Lower leg skin (tissue), 4 donors: ENCODE results near the gene CHD3. TPM values are rescaled to one million over a fixed set of nuclear protein-coding genes. Genes with fewer than 3 reads are reported as not detected.

Experiments
- DNase-seq, 2 donors: peaks; one replicate each; pipeline ENCODE4 v3.0.0-alpha.2; 2019; ENCODE audit warnings: low spot score in 2 of 2
- H3K4me3 ChIP-seq: fragments of 200-600 bp; sonication (generic); 2 replicates; pipeline ENCODE4 v1.5.1; 2017; ENCODE audit warnings: mild to moderate bottlenecking, low read depth; ENCODE audit not compliant: poor library complexity, severe bottlenecking
- CTCF ChIP-seq, 3 donors: fragments of 450-650 bp; IDR thresholded peaks; one replicate each; pipeline ENCODE4 v1.5.1; 2016; ENCODE audit warnings: antibody characterized with exemption in 3 of 3, mild to moderate bottlenecking in 3 of 3, moderate library complexity in 2 of 3
- POLR2A ChIP-seq, 2 donors: fragments of 450-650 bp; IDR thresholded peaks; one replicate each; pipeline ENCODE4 v1.6.1; 2016 to 2017; ENCODE audit warnings: antibody characterized with exemption in 2 of 2, mild to moderate bottlenecking in 1 of 2, moderate library complexity in 1 of 2
- WGBS, 2 donors: methylation state at CpG; one replicate each; pipeline ENCODE4 v1.1.5; 2018; 5-methylcytosine and 5-hydroxymethylcytosine counted together
- intact Hi-C: fragments of 100-400 bp; cut with DNase I; formaldehyde crosslinking; loops from one replicate; pipeline ENCODE4 v1.15.0; 2023; ENCODE audit warnings: low total_unique reads
- total RNA-seq, 4 donors: library from RNA; depleted of rRNA; stranded (reverse); fragments of >200 nt; gene quantifications; one replicate each; pipeline ENCODE4 v1.1.0, GENCODE V29; 2016

CHD3 gene
- total RNA-seq, 4 donors from 2014 or later = 36.8 to 71.1 (median 54.8) TPM

- TF ChIP-seq POLR2A (IDR thresholded peaks at IDR 0.05) = no peak
- no peak for TF ChIP-seq CTCF (IDR thresholded peaks at IDR 0.05)
- intact Hi-C loops = no loop called here
These were observed 35.5 kb upstream of the CHD3 start for GRCh38 chr17:7852919-7853690.

DNA sequence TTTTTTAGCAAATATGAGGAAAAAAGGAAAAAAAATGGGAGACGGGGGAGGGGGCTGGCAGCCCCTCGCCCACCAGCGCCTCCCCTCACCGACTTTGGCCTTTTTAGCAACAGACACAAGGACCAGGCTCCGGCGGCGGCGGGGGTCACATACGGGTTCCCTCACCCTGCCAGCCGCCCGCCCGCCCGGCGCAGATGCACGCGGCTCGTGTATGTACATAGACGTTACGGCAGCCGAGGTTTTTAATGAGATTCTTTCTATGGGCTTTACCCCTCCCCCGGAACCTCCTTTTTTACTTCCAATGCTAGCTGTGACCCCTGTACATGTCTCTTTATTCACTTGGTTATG is 34.9 kb upstream of the CHD3 start:
- H3K4me3 ChIP-seq = no peak overlapping the region
- DNase-seq = peak in 1 of 2 donors; percentile 13
- WGBS, 2 donors = 83 to 86% methylated on average over 21 of the region's 21 CpGs
- TF ChIP-seq CTCF (IDR thresholded peaks at IDR 0.05) = no peak
- TF ChIP-seq POLR2A (IDR thresholded peaks at IDR 0.05) = no peak
- intact Hi-C loops = no loop called here

More at GRCh38 chr17:7852919-7853690, 35.5 kb upstream of the CHD3 start:
- 57 to 78% methylated on average over 23 to 49 of the region's 51 CpGs for WGBS, 2 donors
- peak in 1 of 2 donors; percentile 17 for DNase-seq
- H3K4me3 ChIP-seq = no peak overlapping the region

DNA sequence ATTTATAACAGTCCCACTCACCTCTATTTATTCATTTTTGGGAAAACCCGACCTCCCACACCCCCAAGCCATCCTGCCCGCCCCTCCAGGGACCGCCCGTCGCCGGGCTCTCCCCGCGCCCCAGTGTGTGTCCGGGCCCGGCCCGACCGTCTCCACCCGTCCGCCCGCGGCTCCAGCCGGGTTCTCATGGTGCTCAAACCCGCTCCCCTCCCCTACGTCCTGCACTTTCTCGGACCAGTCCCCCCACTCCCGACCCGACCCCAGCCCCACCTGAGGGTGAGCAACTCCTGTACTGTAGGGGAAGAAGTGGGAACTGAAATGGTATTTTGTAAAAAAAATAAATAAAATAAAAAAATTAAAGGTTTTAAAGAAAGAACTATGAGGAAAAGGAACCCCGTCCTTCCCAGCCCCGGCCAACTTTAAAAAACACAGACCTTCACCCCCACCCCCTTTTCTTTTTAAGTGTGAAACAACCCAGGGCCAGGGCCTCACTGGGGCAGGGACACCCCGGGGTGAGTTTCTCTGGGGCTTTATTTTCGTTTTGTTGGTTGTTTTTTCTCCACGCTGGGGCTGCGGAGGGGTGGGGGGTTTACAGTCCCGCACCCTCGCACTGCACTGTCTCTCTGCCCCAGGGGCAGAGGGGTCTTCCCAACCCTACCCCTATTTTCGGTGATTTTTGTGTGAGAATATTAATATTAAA is 34.4 kb upstream of the CHD3 start:
- TF ChIP-seq CTCF (IDR thresholded peaks at IDR 0.05) (no peak), POLR2A (IDR thresholded peaks at IDR 0.05) (no peak)
- intact Hi-C loops = no loop called here
- 79 to 82% methylated on average over 31 of the region's 31 CpGs for WGBS, 2 donors
- no peak overlapping the region for H3K4me3 ChIP-seq
- peak in 1 of 2 donors; percentile 15 for DNase-seq

GRCh38 chr17:7854851-7855659 is 33.5 kb upstream of the CHD3 start, which contains the start of gene TMEM88:
Gene TMEM88 (plus strand): TSS chr17:7855066. CDS start chr17:7855075, 9 bp downstream.
- WGBS, 2 donors = 63 to 65% methylated on average over 48 to 56 of the region's 57 CpGs
- H3K4me3 ChIP-seq = no peak within 1 kb of the TSS
- intact Hi-C loops = no loop called here
- DNase-seq = peak in 1 of 2 donors; percentile 14
- TF ChIP-seq CTCF (IDR thresholded peaks at IDR 0.05) (no peak), POLR2A (IDR thresholded peaks at IDR 0.05) (no peak)

- DNase-seq = no peak
- WGBS, 2 donors = 21 to 26% methylated on average over 15 of the region's 15 CpGs
- no peak overlapping the region for H3K4me3 ChIP-seq
- intact Hi-C loops = no loop called here
- TF ChIP-seq POLR2A (IDR thresholded peaks at IDR 0.05) (no peak), CTCF (IDR thresholded peaks at IDR 0.05) (no peak)
These were observed 33.0 kb upstream of the CHD3 start for GRCh38 chr17:7855660-7856010.
